Measurements from ENCODE around the gene EARS2.
A peak's percentile ranks its signal among the peaks of the same experiment; 100 is the strongest.
"Not testable (repeated sequence)": the region's sequence is repeated elsewhere in the genome, so short reads cannot be mapped to it uniquely, and the experiment has no call there.

The EARS2 gene

GRCh38 chr16:23504453-23505179, 52.5 kb downstream of the EARS2 start:
- DNase-seq = peak; percentile 13

- no peak for DNase-seq
Measured at GRCh38 chr16:23504076-23504452, 53.1 kb downstream of the EARS2 start.

DNA sequence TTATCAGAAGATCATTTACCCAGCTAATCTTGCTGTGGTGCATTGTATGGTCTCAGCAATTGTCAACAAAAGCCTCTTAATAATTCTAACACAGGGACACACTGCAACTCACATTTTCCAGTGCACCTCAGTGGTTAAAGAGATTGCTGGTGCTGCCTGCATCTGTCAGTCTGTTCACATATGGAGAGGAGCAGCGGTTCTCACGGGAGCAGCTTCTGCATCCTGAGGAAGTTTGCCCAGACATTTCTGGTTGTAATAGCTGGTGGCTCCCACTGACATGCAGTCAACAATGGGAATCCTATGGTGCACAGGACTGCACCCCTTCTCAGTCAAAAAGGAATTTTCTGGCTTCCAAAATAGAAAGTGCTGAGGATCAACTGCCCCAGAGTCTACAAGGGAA, 54.7 kb downstream of the EARS2 start:
- DNase-seq = no peak

DNA sequence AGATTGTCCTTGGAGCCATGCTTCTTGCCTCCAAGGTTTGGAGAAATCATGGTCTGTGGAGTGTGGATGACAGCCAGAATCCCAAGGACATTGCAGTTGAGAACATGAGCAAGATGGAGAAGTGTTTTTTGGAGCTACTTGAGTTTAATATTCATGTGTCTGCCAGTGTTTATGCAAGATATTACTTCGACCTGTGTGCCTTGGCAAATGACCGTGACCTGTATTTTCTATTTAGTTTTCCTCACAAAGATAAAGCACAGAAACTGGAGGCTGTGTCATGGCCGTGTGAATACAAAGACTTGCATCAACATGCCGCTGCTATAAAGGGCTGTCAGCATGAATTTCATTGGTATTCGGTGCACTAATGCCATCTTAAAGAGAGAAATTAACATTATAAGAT, 55.9 kb downstream of the EARS2 start:
- DNase-seq = no peak

- DNase-seq = no peak
Measured at GRCh38 chr16:23500862-23501225, 56.3 kb downstream of the EARS2 start.

DNA sequence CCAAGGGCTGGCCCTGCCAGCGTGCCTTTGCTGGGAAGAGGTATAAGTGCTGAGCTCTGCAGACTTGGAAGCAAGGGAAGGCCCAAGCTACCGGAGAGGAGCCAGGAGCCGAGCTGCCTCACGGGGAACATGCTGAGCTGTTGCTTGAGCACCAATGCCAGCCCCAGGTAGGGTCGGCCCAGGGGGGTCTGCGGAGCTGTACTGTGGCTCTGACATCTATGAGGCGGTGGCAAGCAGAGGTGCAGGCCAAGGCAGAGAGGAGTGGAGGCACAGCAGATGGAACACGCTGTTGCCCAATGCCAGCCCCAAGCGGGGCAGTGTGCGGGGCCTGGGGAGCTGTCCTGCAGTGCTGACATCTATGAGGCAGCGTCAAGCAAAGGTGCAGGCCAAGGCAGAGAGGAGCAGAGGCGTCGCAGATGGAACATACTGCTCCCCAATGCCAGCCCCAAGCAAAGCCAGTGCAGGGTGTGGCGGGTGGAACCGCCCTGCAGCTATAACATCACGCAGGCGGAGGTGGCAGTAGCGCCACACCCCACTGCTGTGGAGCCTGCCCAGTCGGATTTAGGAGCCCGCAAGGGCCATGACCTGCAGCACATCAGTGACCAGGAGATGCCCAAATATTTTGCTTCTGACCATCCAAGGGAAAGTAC, 56.8 kb downstream of the EARS2 start:
- no peak for DNase-seq

DNA sequence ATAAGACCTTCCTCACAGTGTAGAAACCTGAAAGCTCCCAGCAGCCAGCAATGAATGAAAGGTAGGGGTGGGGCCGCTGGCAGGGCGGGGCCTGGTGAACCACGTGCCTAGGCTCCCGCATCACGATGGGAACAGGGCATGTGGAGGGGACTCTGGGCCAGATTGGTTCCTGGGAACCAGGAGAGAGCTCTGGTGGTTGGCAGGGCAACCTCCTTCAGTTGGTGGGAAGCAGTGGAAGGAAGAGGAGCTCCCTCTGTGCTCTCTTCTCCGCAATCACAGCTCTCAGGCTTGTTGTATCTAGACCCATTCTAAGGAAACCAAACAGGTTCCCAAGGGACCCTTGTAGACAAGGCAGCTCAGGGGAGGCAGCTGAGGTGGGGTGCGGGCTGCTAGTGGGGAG, 57.3 kb downstream of the EARS2 start:
- no peak for DNase-seq

DNA sequence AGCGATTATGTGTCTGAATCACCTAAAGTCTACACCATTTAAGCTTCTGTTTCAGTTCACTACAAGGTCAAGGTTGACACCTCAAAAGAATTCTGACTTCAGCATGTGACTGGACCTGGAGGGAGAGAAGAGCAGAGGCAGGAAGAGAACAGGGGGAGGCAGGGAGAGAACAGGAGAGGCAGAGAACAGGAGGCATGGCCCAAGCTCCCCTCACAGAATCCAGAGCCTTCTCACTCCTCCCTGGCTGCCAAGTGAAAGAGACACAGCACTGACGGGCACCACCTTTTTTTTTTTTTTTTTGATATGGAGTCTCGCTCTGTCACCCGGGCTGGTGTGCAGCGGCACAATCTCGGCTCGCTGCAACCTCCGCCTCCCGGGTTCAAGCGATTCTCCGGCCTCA, 58.3 kb downstream of the EARS2 start:
- no peak for DNase-seq

- no peak for DNase-seq
Measured at GRCh38 chr16:23497543-23497868, 59.6 kb downstream of the EARS2 start.

DNA sequence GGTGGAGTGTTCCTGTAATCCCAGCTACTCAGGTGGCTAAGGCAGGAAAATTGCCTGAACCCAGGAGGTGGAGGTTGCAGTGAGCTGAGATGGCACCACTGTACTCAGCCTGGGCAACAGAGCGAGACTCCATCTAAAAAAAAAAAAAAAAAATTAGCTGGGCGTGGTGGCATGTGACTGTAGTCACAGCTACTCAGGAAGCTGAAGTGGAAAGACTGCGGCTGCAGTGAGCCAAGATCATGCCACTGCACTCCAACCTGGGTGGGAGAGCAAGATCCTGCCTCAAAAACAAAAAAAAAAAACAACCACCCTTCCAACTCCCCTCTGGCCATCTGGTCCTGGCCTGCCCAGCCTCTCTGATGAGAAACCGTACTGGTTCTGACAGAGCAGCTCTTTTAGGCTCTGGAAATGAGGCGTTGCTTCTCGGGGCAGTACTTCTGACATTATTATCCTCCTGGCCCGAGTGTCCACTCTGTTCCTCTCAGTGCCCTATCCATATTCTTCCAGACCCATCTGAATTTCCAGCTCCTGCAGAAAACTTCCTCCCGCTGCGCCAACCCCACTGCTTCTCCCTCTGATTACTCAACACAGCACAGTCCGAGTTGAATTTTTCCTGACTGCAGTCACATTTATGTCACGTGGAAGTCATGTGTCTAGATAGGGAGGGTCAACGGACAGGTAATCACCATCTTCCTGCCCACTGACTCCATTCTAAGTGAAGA, 60.2 kb downstream of the EARS2 start:
- no peak for DNase-seq

DNA sequence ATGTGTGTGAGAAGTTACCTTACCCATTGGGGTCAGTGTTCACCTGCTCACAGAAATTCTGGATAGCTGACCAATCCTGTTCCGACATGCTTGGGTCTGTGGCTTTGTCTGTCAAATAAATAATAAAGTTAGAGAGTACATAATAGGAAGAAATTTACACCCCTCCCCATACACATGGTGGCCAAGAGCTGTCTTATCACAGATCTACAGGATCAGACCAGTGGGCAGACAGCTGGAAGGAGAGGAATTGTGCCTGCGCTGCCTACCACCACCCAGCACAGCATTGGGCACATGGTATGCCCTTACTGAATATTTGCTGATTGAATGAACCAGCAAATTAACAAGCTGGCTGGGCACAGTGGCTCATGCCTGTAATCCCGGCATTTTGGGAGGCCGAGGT, 61.5 kb downstream of the EARS2 start:
- no peak for DNase-seq

DNA sequence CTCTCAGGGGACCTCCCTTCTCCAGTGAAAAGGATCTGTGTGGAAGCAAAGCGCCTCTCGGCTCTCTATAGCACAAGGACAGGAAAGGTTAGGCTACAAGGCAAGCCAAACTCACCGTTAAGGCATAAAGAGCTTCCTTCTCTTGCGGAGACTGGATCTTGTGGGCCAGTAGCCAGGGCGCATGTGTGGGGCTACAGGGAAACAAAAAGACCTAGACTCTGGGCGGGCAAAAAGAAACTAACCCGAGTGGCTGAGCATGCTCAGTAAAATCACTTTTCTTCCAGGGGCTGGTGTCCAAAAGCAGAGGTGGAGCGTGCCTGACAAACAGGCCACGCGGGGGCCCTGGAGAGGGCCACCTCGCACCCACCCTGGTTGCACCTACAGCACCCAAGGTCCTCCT, 63.0 kb downstream of the EARS2 start:
- DNase-seq = no peak

GRCh38 chr16:23491490-23492391, 65.4 kb downstream of the EARS2 start:
- no peak for DNase-seq

- DNase-seq = no peak
Measured at GRCh38 chr16:23486480-23486879, 70.7 kb downstream of the EARS2 start.

DNA sequence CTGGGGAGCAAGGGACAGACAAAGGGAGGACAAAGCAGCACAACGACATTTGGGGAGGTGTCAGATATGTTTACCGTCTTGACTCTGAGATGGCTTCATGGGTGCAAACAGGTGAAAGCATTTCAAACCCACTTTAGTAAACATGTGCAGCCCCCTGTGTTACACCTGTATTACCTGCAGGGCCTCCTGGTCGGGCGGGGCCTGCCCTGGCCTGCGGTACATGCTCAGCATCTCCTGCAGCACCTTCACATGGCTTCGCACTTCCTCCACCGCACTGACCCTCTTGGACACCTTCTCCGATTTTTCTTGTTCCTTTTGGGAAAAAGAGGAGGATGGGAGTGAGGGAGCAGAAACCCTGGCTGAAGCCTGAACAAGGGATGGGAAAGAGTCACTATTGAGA, 71.3 kb downstream of the EARS2 start:
- DNase-seq = no peak

DNA sequence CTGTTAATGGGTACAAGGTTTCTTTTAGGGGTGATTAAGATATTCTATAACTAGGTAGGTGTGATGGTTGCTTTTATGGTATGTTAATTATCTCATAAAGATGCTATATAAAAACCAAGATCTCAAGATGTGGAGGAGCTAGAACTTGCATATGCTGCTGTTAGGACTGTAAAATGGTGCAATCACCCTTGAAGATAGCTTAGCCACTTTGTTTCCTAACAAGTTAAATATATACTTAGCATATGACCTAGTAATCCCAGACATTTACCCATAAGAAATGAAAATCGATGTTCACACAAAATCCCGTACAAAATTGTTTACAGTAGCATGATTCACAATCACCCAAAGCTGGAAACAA, 71.9 kb downstream of the EARS2 start:
- DNase-seq = no peak

GRCh38 chr16:23484510-23485256, 72.5 kb downstream of the EARS2 start:
- no peak for DNase-seq

DNA sequence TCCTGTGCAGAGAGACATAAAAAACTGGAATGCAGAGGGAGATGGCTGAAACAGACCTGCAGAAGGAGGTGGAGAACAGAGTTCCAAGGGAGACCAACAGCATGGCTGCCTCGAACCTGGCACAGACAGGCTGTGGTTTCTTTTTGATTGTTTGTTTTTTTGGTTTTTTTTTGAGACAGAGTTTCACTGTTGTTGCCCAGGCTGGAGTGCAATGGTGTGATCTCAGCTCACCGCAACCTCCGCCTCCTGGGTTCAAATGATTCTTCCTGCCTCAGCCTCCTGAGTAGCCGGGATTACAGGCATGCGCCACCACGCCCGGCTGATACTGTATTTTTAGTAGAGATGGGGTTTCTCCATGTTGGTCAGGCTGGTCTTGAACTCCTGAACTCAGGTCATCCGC, 73.7 kb downstream of the EARS2 start:
- not testable (repeated sequence) for DNase-seq

- DNase-seq = no peak
Measured at GRCh38 chr16:23482778-23483177, 74.4 kb downstream of the EARS2 start.

GRCh38 chr16:23480257-23480656, 76.9 kb downstream of the EARS2 start:
- DNase-seq = no peak

DNA sequence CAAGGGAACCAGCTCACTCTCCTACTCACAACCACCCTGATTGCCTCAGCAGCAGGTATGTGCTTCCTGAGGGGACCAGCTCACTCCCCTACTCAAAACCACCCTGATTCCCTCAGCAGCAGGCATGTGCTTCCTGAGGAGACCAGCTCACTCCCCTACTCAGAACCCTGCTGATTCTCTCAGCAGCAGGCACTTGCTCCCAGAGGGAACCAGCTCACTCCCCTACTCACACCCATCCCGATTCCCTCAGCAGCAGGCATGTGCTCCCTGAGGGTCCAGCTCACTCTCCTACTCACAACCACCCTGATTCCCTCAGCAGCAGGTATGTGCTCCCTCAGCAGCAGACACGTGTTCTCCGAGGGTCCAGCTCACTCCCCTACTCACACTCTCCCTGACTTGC, 78.0 kb downstream of the EARS2 start:
- no peak for DNase-seq

- no peak for DNase-seq
Measured at GRCh38 chr16:23478566-23478965, 78.6 kb downstream of the EARS2 start.

DNA sequence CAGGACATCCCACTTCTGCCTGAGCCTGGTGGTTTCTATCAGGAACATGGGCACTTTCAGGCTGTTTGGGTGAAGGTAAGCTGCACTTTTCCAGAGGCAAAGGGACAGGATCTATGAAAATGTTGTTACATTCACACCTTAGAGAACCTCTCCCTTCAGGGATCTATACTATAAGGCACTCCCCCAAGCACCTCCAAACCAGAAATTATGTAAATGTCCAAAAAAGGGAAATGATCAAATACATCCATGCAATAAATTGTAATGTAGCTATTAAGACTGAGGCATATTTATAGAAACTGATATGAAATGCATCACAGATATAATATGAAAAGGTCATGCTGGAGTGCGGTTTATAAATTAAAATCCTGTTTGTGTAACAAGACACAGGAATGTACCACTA, 80.9 kb downstream of the EARS2 start:
- no peak for DNase-seq

Data from NCI-H1694 (cell line).